ENCODE measurements around the gene TRIO.

DNA sequence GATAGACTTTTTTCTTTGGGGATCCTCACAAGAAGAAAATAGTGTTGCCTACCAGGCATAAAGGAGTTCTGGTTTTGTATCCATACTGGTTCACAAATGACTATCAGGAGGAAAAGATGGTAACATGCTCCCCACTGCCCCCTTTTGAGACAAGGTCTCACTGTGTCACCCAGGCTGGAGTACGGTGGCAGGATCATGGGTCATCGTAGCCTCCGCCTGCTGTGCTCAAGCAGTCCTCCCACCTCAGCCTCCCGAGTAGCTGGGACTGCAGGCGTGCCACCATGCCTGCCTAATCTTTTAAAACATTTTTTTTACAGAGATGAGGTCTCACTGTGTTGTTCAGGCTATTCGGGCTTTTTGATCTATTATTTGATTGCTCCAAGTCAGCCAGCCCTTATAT, 99.3 kb downstream of the TRIO start:
- TF ChIP-seq ETV6 (CRISPR knock-in tag; IDR thresholded peaks at IDR 0.05) (no peak), CREB1 (CRISPR knock-in tag; IDR thresholded peaks at IDR 0.05) (no peak)
